ENCODE data around the gene KLRC2.
"Not testable (repeated sequence)": the region's sequence is repeated elsewhere in the genome, so short reads cannot be mapped to it uniquely, and the experiment has no call there.

KLRC2 gene

GRCh38 chr12:10435816-10436215 lies at the start of gene KLRC2:
TSS of gene KLRC2 (minus strand) at chr12:10436010. CDS start at chr12:10435986, 24 bp downstream.
- H3K36me3 ChIP-seq (replicated peaks; ENCODE audit: low read depth, low read length); H3K4me1 ChIP-seq (ENCODE audit: low read length); H3K4me2 ChIP-seq (ENCODE audit: low read length); H2AFZ ChIP-seq (ENCODE audit: low read depth, low read length); H3K27ac ChIP-seq (ENCODE audit: low read length); H3K27me3 ChIP-seq (ENCODE audit: low read depth, low read length); H3K79me2 ChIP-seq (ENCODE audit: low read length); H4K20me1 ChIP-seq (ENCODE audit: insufficient read depth, low read length); H3K9me3 ChIP-seq (ENCODE audit: insufficient read depth, low read length); H3K4me3 ChIP-seq (ENCODE audit: low read length); H3K9ac ChIP-seq (ENCODE audit: low read length): not testable (repeated sequence)

DNA sequence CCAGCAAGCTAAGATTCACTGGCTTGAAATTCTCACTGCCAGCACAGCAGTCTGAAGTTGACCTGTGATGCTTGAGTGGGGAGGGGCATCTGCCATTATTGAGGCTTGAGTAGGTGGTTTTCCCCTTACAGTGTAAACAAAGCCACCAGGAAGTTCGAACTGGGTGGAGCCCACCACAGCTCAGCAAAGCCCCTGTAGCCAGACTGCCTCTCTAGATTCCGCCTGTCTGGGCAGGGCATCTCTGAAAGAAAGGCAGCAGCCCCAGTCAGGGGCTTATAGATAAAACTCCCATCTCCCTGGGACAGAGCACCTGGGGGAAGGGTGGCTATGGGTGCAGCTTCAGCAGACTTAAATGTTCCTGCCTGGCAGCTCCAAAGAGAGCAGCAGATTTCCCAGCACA lies 46.1 kb upstream of the KLRC2 start:
- not testable (repeated sequence) for H3K4me1 ChIP-seq (ENCODE audit: low read length); H3K27ac ChIP-seq (ENCODE audit: low read length); H2AFZ ChIP-seq (ENCODE audit: low read depth, low read length); H3K4me3 ChIP-seq (ENCODE audit: low read length); H3K27me3 ChIP-seq (ENCODE audit: low read depth, low read length); H3K9me3 ChIP-seq (ENCODE audit: insufficient read depth, low read length); H3K9ac ChIP-seq (ENCODE audit: low read length); H3K79me2 ChIP-seq (ENCODE audit: low read length); H4K20me1 ChIP-seq (ENCODE audit: insufficient read depth, low read length); H3K36me3 ChIP-seq (replicated peaks; ENCODE audit: low read depth, low read length); H3K4me2 ChIP-seq (ENCODE audit: low read length)

DNA sequence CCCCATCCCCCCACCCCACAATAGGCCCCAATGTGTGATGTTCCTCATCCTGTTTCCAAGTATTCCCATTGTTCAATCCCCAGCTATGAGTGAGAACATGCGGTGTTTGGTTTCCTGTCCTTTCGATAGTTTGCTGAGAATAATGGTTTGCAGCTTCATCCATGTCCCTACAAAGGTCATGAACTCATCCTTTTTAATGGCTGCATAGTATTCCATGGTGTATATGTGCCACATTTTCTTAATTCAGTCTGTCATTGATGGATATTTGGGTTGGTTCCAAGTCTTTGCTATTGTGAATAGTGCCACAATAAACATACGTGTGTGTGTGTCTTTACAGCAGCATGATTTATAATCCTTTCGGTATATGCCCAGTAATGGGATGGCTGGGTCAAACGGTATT lies 37.0 kb upstream of the KLRC2 start:
- H3K27ac ChIP-seq (ENCODE audit: low read length); H4K20me1 ChIP-seq (ENCODE audit: insufficient read depth, low read length); H3K27me3 ChIP-seq (ENCODE audit: low read depth, low read length); H2AFZ ChIP-seq (ENCODE audit: low read depth, low read length); H3K9ac ChIP-seq (ENCODE audit: low read length); H3K9me3 ChIP-seq (ENCODE audit: insufficient read depth, low read length); H3K79me2 ChIP-seq (ENCODE audit: low read length); H3K4me2 ChIP-seq (ENCODE audit: low read length); H3K4me3 ChIP-seq (ENCODE audit: low read length); H3K4me1 ChIP-seq (ENCODE audit: low read length); H3K36me3 ChIP-seq (replicated peaks; ENCODE audit: low read depth, low read length): not testable (repeated sequence)

DNA sequence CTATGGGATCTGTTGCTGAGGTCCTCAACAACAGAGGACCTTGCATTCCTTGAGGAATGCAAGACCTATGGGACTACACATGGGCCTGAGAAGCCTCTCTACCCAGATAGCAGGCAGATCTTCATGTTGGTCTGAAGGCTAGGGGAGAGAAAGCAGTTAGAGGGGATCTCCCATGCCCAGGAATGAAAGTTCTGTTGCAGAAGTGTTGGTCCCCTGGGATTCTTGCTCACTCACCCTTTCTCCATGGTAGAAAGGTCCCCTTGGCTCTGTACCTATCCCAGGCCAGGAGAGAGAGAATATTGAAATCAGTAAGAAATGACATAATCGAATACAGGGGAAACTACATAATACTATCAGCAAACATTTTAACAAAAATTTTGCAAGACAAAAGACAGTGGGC lies 33.9 kb upstream of the KLRC2 start:
- Histone ChIP-seq H3K36me3 (replicated peaks; ENCODE audit: low read depth, low read length) (no peaks in the 10 kb centered on the region), H3K9me3 (ENCODE audit: insufficient read depth, low read length) (no peaks in the 10 kb centered on the region), H3K79me2 (ENCODE audit: low read length) (no peaks in the 10 kb centered on the region), H3K27ac (ENCODE audit: low read length) (no peak overlapping the region), H4K20me1 (ENCODE audit: insufficient read depth, low read length) (no peaks in the 10 kb centered on the region), H3K9ac (ENCODE audit: low read length) (no peak overlapping the region), H3K4me1 (ENCODE audit: low read length) (peaks cover 7% of the 10 kb centered on the region), H3K27me3 (ENCODE audit: low read depth, low read length) (no peaks in the 10 kb centered on the region), H3K4me2 (ENCODE audit: low read length) (no peak overlapping the region), H2AFZ (ENCODE audit: low read depth, low read length) (no peak overlapping the region), H3K4me3 (ENCODE audit: low read length) (no peak overlapping the region)
- TF ChIP-seq, protein P1, sequence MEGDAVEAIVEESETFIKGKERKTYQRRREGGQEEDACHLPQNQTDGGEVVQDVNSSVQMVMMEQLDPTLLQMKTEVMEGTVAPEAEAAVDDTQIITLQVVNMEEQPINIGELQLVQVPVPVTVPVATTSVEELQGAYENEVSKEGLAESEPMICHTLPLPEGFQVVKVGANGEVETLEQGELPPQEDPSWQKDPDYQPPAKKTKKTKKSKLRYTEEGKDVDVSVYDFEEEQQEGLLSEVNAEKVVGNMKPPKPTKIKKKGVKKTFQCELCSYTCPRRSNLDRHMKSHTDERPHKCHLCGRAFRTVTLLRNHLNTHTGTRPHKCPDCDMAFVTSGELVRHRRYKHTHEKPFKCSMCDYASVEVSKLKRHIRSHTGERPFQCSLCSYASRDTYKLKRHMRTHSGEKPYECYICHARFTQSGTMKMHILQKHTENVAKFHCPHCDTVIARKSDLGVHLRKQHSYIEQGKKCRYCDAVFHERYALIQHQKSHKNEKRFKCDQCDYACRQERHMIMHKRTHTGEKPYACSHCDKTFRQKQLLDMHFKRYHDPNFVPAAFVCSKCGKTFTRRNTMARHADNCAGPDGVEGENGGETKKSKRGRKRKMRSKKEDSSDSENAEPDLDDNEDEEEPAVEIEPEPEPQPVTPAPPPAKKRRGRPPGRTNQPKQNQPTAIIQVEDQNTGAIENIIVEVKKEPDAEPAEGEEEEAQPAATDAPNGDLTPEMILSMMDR (IDR thresholded peaks at IDR 0.05; ENCODE audit: low read depth, low read length), result no peak
- no peak for TF ChIP-seq EZH2phosphoT487 (IDR thresholded peaks at IDR 0.05; ENCODE audit: low read depth)

DNA sequence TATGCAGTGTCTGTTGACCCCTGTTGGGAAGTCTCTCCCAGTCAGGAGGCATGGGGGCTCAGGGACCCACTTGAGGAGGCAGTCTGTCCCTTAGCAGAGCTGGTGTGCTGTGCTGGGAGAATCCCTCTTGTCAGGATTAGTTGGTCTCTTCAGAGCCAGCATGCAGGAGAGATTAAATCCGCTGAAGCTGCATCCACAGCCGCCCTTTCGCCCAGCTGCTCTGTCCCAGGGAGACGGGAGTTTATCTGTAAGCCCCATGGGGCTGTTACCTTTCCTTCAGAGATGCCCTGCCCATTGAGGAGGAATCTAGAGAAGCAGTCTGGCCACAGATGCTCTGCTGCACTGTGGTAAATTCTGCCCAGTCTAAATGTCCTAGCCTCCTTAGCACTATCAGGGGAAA lies 30.5 kb upstream of the KLRC2 start:
- Histone ChIP-seq H3K4me1 (ENCODE audit: low read length) (peaks cover 7% of the 10 kb centered on the region), H2AFZ (ENCODE audit: low read depth, low read length) (no peak overlapping the region), H3K36me3 (replicated peaks; ENCODE audit: low read depth, low read length) (no peaks in the 10 kb centered on the region), H3K9ac (ENCODE audit: low read length) (no peak overlapping the region), H4K20me1 (ENCODE audit: insufficient read depth, low read length) (no peaks in the 10 kb centered on the region), H3K27ac (ENCODE audit: low read length) (no peak overlapping the region), H3K79me2 (ENCODE audit: low read length) (no peaks in the 10 kb centered on the region), H3K27me3 (ENCODE audit: low read depth, low read length) (no peaks in the 10 kb centered on the region), H3K4me2 (ENCODE audit: low read length) (no peak overlapping the region), H3K4me3 (ENCODE audit: low read length) (no peak overlapping the region), H3K9me3 (ENCODE audit: insufficient read depth, low read length) (no peaks in the 10 kb centered on the region; the same call in 1 of the 2 replicates)
- TF ChIP-seq EZH2phosphoT487 (IDR thresholded peaks at IDR 0.05; ENCODE audit: low read depth), result no peak
- TF ChIP-seq, protein P1 (IDR thresholded peaks at IDR 0.05; ENCODE audit: low read depth, low read length), result no peak

DNA sequence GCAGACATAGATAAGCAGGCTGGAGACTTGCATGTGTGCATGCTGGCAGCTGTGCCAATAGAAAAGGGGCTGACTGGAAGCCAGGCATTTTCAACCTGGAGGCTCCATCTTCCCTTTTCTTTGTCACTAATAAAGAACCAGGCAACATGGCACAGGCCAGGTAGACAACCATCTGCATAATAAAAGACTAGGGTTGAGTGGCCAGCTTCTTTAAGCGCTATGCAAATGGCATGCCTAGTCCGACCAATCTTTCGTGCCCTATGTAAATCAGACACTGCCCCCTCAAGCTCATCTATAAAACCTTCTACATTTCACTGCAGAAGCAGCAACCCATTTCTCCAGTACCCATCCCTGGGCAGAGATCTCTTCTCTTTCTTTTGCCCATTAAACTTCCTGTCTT lies 21.9 kb upstream of the KLRC2 start:
- Histone ChIP-seq H3K27ac (ENCODE audit: low read length) (no peak overlapping the region), H3K9ac (ENCODE audit: low read length) (no peak overlapping the region), H4K20me1 (ENCODE audit: insufficient read depth, low read length) (no peaks in the 10 kb centered on the region), H2AFZ (ENCODE audit: low read depth, low read length) (no peak overlapping the region), H3K36me3 (replicated peaks; ENCODE audit: low read depth, low read length) (peaks cover 9% of the 10 kb centered on the region), H3K27me3 (ENCODE audit: low read depth, low read length) (no peaks in the 10 kb centered on the region), H3K4me2 (ENCODE audit: low read length) (no peak overlapping the region), H3K9me3 (ENCODE audit: insufficient read depth, low read length) (peaks cover 24% of the 10 kb centered on the region), H3K4me1 (ENCODE audit: low read length) (no peaks in the 10 kb centered on the region), H3K79me2 (ENCODE audit: low read length) (no peaks in the 10 kb centered on the region), H3K4me3 (ENCODE audit: low read length) (no peak overlapping the region)
- TF ChIP-seq EZH2phosphoT487 (IDR thresholded peaks at IDR 0.05; ENCODE audit: low read depth), result no peak
- TF ChIP-seq, protein P1 (IDR thresholded peaks at IDR 0.05; ENCODE audit: low read depth, low read length), result no peak
